GM19372 (cell line): ENCODE measurements around the gene MARCHF3.

ENCODE experiments used
- ATAC-seq: cut with Tn5 transposase; IDR thresholded peaks from one replicate; pipeline ENCODE4 v1.9.1; 2021; ENCODE audit warnings: mild to moderate bottlenecking, low read depth, moderate library complexity; ENCODE audit not compliant: unreplicated experiment

Gene MARCHF3

DNA sequence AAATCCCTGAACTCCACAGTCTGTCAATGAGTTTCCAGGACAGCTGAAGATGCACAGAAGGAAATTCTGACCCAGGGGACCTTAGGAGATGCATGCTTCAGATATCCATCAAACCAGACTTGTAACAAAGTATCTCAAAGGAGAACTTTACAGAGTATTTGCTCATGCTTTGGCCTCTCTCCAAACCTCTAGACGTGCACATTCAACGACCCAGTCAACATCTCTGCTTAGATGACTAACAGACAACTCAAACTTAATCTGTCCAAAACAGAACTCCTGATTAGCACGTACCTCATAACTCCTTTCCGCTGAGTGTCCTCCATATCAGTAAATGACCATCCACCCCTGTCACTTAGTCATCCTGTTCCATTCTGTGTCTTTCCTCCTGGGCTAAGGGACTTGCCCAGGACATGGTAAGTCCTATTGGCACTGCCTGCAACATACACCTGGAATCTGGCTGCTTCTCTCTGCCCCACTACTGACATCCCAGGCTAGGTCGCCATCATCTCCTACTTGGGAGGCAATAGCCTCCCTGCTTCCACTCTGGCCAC, 146.0 kb downstream of the MARCHF3 start:
- ATAC-seq, result no peak

DNA sequence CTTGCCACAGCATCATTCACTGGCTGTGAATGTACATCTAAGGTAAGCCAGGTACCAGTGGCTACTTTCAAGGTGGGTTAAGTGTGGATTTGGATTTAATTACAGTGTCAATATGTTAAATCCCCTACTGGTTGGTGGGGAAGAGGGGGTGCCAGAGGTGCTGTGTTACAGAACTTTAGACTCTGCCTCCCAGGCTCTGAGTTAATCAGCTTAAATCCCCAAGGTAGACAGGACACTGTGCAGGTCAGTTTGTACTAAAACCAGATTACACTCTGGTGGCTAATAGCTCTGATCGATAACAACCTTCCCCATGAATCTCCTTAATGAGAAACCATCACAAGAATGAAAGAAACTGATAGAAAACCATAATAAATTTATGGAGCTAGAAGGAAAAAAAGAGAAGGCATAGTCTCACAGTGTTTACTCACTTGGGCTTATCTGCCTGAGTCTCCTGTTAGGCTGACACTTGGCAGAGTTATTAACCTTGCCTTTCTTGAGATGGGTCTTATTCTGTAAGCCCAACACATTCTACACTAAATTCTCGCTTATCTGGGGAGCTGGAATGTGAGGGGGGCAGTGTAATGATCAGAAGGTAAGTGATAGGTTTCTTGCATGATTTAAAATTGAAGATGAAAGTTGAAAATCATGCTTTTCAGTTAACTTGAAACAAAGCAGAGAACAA, 146.7 kb downstream of the MARCHF3 start:
- ATAC-seq, result no peak

DNA sequence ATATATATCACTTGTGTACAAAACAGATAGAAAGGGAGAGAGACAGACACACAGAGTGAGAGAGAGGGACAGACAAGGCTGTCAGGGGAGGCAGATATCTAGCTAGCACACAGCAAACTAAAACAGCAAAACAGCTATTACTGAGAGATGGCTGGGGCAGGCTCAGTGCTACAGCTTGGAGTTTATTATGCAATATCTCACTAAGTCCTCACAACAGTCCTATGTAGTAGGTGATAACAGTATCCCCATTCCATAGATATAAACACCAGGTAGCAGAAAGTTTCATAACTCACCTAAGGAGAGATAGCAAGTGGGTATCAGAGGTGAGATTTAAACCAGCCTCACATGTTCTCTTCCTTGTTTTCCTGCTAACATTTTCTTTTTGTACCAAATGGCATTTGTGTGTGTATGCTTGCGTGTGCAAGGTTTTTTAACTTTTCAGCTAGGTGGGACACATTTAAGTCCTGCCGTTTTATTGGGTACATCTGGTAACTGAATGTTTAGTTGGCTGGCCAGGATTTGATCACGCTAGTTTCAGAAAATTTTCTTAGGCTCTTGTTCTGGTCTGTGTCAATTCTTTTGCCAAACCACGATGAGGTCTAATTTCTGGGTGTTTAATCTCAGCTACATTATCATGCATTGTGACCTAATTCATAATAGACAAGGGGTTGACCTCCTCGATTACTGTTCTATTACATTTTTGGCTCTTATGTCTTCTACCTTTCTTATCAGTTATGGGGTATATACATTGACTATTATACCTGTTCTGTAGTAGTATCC, 148.3 kb downstream of the MARCHF3 start:
- ATAC-seq, result no peak

DNA sequence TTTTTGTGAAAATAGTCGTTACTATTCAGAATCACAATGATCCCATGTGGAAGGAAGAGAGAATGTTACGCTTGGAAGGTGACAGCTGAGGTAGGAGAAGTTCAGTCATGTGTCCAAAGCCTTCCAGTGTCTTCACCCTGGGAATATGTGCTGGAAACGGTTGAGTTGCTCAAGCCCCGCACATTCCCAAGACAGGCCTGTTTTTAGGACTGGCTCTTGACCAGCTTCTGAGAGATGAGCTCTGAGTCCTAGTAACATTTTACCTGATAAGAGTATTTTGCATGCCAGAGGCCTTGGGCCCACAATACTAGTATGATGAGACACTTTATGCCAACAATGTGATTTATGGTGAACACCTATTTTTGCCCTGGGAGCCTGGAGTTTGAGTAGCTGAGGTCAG, 151.7 kb downstream of the MARCHF3 start:
- ATAC-seq, result no peak

DNA sequence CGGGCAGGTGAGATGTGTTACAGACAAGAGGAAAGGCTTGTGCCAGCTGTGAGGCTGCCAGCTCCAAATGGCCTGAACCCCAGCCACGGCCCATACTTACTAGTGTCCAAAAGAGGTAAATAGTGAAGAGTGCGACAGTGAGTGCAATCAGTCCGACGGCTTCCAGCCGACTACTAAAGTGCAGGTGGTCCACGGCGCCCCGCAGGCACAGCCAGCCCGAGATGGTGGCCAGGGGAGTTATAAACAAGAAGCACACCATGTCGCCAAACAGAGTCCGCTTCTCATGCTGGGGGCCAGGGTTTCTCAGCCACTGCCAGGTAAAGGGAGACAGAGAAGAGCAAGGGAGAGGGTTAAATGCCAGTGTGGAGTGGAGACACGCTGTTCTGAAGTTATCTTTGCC, 152.3 kb downstream of the MARCHF3 start:
- ATAC-seq, result no peak

DNA sequence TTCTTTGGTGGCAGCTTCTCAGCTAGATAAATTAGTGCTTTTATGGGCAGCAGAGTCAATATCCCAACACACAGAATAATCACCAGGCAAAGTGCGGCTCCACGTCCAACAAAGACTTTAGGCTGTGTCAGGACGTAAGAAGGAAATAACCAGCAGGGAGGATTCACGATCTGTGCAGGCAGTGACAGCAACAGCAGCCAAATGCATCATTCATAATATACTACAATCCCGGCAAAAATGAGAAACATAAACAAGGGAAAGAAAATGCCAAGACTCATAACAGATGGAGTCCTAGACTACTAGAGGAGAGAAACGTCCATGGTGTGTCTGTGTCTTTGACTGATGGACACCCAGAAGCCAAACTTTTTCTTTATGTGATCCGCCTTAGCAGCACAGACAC, 152.8 kb downstream of the MARCHF3 start:
- no peak for ATAC-seq

DNA sequence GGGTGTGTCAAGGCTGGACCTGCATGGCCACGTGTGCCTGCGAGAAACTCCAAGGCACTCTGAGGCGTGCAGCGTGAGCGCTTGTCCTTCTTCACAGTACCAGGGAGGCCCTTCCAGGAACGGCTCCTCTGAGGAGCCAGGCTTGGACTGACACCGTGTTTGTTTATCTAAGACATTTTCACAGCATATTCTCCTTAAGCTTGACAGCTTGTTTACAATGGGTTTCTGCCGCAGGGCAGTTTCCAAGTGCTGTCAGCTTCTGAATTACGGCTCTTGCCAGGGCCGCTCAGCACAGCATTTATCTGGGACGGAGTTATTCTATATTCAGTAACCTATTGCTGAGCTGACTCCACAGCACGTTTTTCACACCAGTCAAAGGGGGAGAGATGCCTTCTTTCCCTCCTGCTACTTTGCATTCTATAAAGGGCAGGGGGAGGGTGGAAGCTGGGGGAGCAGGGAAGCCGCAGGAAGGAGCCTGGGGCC, 155.0 kb downstream of the MARCHF3 start:
- no peak for ATAC-seq

DNA sequence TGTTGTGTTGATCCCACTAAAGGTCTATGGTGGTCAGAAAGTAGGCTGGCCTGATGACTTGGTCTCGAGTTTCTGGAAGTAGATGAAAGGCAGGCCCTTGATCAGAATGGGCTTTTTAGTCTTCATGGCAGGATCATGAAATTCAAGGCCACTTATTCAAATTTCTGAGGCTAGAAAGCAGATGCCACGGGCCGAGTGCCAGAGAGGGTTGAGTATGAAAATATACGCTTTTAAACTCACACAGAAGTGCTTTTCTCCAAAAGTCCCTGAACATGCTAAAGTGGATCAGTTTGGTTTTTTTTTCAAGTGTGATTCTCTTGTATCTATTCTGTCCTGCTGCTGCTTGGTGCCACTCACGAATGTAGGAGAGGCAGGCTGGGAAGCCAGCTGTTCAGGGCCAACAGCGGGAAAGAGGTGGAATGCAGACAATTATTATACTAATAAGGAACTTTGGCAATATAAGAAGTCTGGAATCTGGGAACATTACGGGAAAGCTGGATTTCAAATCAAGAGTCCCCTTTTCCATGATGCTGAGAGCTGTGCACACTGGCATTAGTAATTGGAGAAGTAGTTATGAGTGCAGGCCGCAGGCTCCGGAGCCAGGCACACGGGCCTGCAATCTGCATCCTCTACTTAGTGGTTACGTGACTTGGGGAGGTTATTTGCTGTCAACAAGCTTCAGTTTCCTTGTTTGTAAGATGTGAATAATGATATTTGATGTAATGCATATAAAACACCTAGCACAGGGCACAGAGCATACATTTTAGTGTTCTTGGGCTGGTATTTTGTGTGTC, 157.6 kb downstream of the MARCHF3 start:
- no peak for ATAC-seq

DNA sequence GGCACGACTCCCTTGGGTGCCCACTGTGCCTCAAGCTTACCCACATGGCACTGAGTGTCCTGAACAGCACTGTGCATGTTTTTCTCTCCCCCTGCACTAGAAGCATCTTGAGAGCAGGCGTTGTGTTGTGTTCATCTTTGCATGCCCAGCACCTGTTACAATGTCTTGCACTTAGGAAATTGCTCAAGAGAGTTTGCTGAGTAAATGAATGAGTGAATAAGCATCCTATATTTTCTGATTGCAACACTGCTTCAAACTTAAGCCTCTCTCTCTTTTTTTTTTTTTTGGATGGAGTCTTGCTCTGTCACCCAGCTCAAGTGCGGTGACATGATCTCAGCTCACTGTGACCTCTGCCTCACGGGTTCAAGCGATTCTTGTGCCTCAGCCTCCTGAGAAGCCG, 158.9 kb downstream of the MARCHF3 start:
- ATAC-seq, result no peak

DNA sequence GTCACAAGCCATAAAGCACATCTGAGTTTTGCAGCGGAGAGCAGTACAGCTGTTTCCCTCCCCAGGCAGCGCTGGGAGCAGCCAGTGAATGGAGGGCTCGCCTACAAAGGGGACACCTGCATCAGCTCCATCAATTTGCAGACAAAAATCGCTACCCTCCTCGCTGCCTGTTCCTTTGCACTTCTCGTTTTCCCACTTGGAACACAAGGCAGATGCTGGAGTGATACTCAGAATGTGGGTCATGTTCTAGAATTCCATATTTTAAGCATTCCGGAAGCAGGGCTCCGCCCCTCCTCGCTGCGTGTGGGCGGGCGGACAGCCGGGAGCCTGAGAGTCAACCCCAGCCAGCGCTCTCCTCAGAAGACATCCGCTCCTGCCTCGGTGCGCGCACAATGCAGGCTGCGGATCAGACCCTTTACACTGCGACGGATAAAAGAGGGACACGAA, 161.3 kb downstream of the MARCHF3 start:
- ATAC-seq, result no peak

DNA sequence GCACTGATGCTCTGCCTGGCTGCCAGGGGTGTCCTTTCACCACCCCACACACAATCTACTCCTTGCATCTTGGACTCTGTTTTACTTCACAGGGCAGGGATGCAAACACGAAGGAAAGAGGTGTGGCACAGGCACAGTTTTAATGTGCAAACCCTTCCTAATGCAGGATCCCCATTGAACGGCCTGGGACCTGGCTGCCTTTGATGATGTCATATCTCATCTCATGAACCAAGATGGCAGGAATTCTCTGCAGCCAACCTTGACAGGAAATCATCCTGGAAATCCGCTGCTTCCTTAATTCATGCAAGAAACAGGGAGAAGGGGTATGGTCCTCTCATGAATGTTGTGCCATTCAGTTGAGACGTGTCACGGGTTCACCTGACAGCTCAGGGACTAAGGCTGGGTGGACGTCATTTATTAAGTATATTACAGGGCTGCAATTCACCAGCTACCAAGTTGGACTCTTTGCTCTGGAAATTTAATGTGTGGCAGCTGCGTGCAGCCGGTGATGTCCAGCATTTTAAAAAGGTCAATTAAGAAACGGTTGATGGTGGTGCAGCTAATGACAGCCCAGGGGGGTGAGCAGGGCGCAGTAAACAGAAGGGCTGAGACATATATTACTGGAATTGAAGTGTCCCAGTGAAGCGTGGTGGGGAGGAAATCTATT, 161.9 kb downstream of the MARCHF3 start:
- ATAC-seq, result no peak

DNA sequence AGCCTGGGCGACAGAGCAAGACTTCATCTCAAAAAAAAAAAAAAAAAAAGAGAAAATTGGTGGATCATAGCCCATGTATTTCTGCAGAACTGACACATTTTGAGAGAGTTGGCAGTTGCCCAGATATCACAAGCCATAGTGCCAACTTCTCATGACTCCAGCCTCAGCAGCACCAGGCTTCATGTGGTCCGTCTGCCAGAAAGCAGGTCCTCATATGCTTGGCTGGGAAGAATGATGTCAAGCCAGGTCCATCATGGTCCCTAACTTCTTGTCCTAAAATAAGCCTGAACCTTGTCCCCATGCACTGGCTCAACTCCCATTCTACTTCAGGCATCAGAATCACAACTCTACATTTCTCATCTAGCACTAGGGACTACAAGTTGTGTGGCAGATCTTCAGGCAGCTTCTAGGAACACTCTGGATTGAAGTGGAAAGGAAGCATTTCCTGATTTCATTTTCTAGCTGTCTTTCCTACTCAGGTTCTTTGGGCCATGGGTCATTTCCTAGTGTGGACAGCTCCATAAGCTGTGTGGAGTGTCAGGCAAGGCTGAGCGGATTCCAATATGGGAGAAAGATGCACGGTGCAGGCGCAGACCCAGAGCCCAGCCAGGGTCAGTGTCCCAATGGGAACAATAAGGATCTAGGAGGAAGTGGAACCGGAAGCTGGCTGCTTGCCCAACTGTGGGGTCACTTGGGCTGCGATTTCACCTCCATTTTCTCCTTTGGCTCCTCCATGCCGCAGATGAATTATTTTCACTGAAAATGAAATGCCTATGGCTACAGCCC, 163.3 kb downstream of the MARCHF3 start:
- no peak for ATAC-seq

DNA sequence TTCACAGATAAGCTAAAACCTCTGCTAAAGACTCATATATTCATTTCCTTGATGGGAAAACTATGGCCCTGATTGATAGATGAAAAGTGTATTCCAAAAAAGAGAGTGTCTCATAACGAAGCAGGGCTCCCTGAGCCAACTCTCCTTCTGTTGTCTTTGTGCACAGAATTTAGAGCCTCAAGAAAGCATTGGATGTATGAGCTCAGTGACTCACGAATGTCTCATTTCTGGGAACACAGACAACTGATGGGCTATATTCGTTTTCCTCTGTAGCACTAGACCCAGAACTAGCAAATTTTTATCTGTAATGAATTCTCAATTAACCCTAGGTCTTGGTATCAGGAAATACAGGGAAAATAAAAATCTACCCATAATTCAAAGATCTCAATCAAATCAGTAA, 165.1 kb downstream of the MARCHF3 start:
- ATAC-seq, result no peak

DNA sequence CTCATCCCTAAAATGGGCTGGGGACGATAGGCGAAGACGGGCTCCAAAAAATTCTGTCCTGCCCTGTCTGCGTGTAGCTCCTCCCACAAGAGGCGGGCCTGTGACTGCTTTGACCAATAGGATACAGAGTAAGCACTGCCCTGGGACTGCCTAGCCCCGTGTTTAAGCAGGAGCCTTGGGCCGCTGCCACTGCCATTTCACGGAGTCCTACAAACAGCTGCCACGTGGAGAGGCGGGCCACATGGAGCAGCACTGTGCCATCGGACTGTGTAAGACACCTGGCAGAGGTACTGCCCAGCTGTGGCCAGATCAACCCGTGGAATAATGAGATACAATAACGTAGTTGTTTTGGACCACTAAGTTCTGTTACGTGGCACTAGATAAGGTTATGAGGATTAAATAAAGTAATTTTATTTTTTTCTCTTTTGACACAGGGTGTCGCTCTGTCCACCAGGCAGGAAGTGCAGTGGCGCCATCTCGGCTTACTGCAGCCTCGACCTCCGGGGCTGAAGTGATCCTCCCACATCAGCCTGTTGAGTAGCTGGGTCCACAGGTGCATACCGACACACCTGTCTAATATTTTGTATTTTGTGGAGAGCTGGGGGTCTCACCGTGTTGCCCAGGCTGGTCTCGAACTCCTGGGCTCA, 166.2 kb downstream of the MARCHF3 start:
- no peak for ATAC-seq

DNA sequence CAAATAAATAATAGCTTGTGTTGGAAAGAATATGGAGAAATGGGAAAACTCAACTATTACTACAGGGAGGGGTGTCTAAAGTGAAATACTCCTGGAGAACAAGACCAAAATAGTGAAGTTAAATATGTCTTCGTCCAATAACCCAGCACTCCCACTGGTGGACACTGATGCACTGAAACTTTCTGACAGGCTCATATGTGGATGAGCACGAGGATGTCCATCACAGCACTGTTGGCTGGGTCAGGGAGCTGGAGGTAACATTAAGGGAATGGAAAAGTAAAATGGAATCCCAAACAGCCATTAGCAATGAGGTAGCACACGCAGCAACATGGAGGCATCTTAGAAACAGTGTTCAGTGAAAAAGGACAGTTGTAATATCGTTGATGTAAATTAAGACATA, 167.0 kb downstream of the MARCHF3 start:
- ATAC-seq, result no peak

DNA sequence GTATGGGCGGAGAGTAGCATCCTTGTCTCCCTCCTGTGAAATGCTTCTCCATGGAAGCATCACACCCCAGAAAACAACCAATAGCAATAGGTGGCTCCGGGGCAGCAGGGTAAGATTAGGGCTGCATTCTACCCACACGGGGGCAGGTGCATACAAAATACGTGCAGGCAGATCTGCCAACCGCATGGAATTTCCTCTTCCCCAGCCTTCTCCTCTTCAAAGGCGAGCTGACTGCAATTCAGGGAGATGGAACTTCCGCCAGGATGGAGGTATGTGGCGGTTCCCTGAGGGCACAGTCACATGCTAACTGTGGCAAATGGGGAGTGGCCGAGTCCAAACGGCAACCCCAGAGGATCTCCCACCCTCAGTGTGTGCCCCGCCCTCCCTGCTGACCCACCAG, 171.9 kb downstream of the MARCHF3 start:
- no peak for ATAC-seq

DNA sequence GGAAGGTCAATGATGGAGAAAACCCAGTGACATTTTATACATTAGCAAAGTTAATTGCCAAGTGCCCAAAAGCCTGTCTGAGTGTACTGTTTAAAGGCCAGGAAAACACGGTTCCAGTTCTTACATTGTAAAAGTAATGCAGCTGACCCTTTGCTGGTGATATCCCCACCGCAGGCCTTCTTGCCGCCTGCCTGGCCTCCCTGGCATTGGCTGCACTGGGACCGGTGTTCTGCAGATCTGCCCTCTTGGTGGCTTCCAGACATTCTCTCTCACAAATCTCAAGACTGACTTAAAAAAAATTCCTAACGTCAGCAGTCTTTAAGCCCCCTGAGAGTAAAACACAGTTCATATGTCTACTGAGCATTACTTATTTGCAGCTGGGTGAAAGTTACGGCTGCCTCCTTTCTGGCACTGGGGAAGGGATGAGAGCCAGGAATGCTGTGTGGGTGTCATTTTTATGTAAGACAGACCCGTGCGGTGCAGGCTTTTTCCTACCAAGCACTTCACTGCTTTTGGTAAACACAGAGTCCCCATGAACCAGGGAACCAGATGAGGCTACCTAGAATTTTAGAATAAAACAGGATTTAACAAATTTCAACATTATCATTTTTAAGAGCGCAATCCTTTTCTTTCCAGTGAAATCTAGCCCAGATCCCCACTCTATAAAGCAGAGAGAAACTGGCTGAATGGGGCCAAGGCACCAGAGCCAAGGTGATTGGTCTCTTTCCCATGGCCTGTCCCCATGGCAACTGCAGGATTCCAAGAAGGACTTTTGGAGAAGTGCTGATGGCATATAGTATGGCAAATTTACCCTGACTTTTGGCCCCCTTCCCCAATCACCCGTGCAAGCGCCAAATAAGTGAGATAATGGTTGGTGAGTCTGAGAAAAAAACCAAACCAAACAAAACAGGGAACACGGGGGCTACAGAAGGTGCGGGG, 172.6 kb downstream of the MARCHF3 start:
- ATAC-seq, result no peak

DNA sequence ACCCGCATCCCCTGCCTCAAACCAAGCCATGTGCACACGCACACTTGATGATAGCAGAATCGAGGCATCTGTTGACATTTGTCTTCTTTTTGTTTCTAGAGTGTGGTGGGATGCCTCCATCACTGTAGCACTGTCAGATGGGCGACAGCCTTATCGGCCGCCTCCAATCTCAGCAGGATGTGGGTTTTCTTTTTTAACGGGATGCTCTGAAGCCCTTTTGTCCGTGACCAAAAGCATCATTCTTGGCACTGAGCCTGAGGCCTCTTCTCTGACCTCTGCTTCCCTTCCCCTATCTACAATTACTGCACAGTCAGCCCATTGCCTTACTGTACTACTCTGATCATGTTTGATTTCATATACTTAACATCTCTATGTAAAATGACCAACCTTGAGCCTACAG, 175.1 kb downstream of the MARCHF3 start:
- ATAC-seq, result no peak
